Activated gamma-delta T cell (primary cell): ENCODE data around the gene INO80D.
"Not testable (repeated sequence)": the region's sequence is repeated elsewhere in the genome, so short reads cannot be mapped to it uniquely, and the experiment has no call there.

Experiments used
- DNase-seq: peaks from one replicate; lab custom pipeline; 2025; lab: John Stamatoyannopoulos, UW

Gene INO80D

GRCh38 chr2:206028101-206028500, 57.9 kb downstream of the INO80D start:
- DNase-seq, result no peak

- no peak for DNase-seq
Measured at GRCh38 chr2:206023183-206023582, 62.8 kb downstream of the INO80D start.

GRCh38 chr2:206020171-206020570, 65.8 kb downstream of the INO80D start:
- DNase-seq, result no peak

GRCh38 chr2:206015746-206016145, 70.2 kb downstream of the INO80D start:
- DNase-seq, result not testable (repeated sequence)

GRCh38 chr2:206011795-206012194, 74.2 kb downstream of the INO80D start:
- no peak for DNase-seq

- DNase-seq, result no peak
Measured at GRCh38 chr2:206011018-206011614, 74.9 kb downstream of the INO80D start.

- no peak for DNase-seq
Measured at GRCh38 chr2:206004004-206004693, 81.8 kb downstream of the INO80D start.

GRCh38 chr2:206002440-206002839, 83.5 kb downstream of the INO80D start:
- DNase-seq, result no peak

- no peak for DNase-seq
Measured at GRCh38 chr2:206001912-206002311, 84.1 kb downstream of the INO80D start.

- no peak for DNase-seq
Measured at GRCh38 chr2:206000776-206001175, 85.2 kb downstream of the INO80D start.

- no peak for DNase-seq
Measured at GRCh38 chr2:205998583-205998982, 87.4 kb downstream of the INO80D start.

- DNase-seq, result no peak
Measured at GRCh38 chr2:205996161-205996560, 89.8 kb downstream of the INO80D start.

- no peak for DNase-seq
Measured at GRCh38 chr2:205995260-205995659, 90.7 kb downstream of the INO80D start.

GRCh38 chr2:205994344-205994743, 91.6 kb downstream of the INO80D start:
- DNase-seq, result no peak

- DNase-seq, result no peak
Measured at GRCh38 chr2:205990104-205990503, 95.9 kb downstream of the INO80D start.

GRCh38 chr2:205989271-205990071, 96.5 kb downstream of the INO80D start:
- DNase-seq, result no peak

- not testable (repeated sequence) for DNase-seq
Measured at GRCh38 chr2:205988681-205989080, 97.3 kb downstream of the INO80D start.

- DNase-seq, result no peak
Measured at GRCh38 chr2:205988274-205988673, 97.7 kb downstream of the INO80D start.

- DNase-seq, result not testable (repeated sequence)
Measured at GRCh38 chr2:205986334-205986733, 99.6 kb downstream of the INO80D start.

- DNase-seq, result no peak
Measured at GRCh38 chr2:205984381-205984780, 101.6 kb downstream of the INO80D start.

- no peak for DNase-seq
Measured at GRCh38 chr2:205982776-205983327, 103.1 kb downstream of the INO80D start.

GRCh38 chr2:205978728-205979127, 107.2 kb downstream of the INO80D start:
- not testable (repeated sequence) for DNase-seq

- DNase-seq, result not testable (repeated sequence)
Measured at GRCh38 chr2:205977699-205978098, 108.3 kb downstream of the INO80D start.
